SK-N-SH (cell line): Measurements from ENCODE around the gene VOPP1. TPM values are rescaled to one million over a fixed set of nuclear protein-coding genes. Genes with fewer than 3 reads are reported as not detected.

ENCODE experiments used
- CTCF ChIA-PET: fragments of 300-600, 350-600 bp; formaldehyde crosslinking; extraction: SDS; loops from one replicate; lab custom pipeline; 2021; lab: Yijun Ruan, JAX
- POLR2A ChIA-PET: fragments of 350-600 bp; sonication (Branson Sonifier 250); formaldehyde crosslinking; extraction: SDS; loops from one replicate; lab custom pipeline; 2020; ENCODE audit warnings: antibody characterized with exemption, inconsistent platforms; lab: Yijun Ruan, JAX
- DNase-seq: peaks from one replicate; pipeline ENCODE4 v3.0.0; 2012
- H2AFZ ChIP-seq: fragments of 200-600 bp; sonication (generic); 2 replicates; pipeline ENCODE4 v1.8.1; 2016; ENCODE audit warnings: antibody characterized with exemption, mild to moderate bottlenecking, low read depth
- H3F3A ChIP-seq: fragments of 200-600 bp; sonication (generic); replicated peaks from 2 replicates; pipeline ENCODE3; 2016; ENCODE audit warnings: antibody characterized with exemption, mild to moderate bottlenecking; ENCODE audit not compliant: insufficient read depth
- H3K27ac ChIP-seq, 2 experiments: fragments of 200-500 bp in 1 of 2; fragments of 200-600 bp in 1 of 2; sonication (Bioruptor generic) in 1 of 2; sonication (generic), shearing (Covaris generic) in 1 of 2; 2 replicates each; pipeline versions ENCODE4 v1.5.1 to v1.6.1; 2014 to 2016; ENCODE audit warnings: low read depth in 2 of 2, inconsistent platforms in 1 of 2, low read length in 1 of 2, mild to moderate bottlenecking in 1 of 2, mixed read lengths in 1 of 2
- H3K27me3 ChIP-seq: fragments of 200-600 bp; sonication (generic), shearing (Covaris generic); 2 replicates; pipeline ENCODE4 v1.6.1; 2016; ENCODE audit warnings: mixed run types; ENCODE audit not compliant: insufficient read depth
- H3K36me3 ChIP-seq, 2 experiments: fragments of 200-500 bp in 1 of 2; fragments of 200-600 bp in 1 of 2; sonication (Bioruptor generic) in 1 of 2; sonication (generic) in 1 of 2; replicated peaks in 1 of 2; 2 replicates each; pipeline versions ENCODE3 to v1.5.1; 2014 to 2016; ENCODE audit warnings: low read length in 1 of 2, mild to moderate bottlenecking in 1 of 2; ENCODE audit not compliant: insufficient read depth in 2 of 2, control insufficient read depth in 1 of 2
- H3K4me1 ChIP-seq, 2 experiments: fragments of 200-500 bp in 1 of 2; fragments of 200-600 bp in 1 of 2; sonication (Bioruptor generic) in 1 of 2; sonication (generic), shearing (Covaris generic) in 1 of 2; 2 replicates each; pipeline versions ENCODE4 v1.5.1 to v1.6.1; 2014 to 2016; ENCODE audit warnings: low read depth in 1 of 2, low read length in 1 of 2, mixed run types in 1 of 2; ENCODE audit not compliant: insufficient read depth in 2 of 2, control insufficient read depth in 1 of 2
- H3K4me2 ChIP-seq: fragments of 200-600 bp; sonication (generic), shearing (Covaris generic); 2 replicates; pipeline ENCODE4 v1.6.1; 2017; ENCODE audit warnings: mixed run types
- H3K4me3 ChIP-seq, 2 experiments: fragments of 200-500 bp in 1 of 2; fragments of 200-600 bp in 1 of 2; sonication (Bioruptor generic) in 1 of 2; sonication (generic), shearing (Covaris generic) in 1 of 2; 2 replicates each; pipeline versions ENCODE4 v1.5.1 to v1.8.1; 2014 to 2016; ENCODE audit warnings: low read depth in 2 of 2, inconsistent platforms in 1 of 2, low read length in 1 of 2, mild to moderate bottlenecking in 1 of 2, mixed read lengths in 1 of 2, moderate library complexity in 1 of 2
- H3K79me2 ChIP-seq: fragments of 200-600 bp; sonication (generic); 2 replicates; pipeline ENCODE4 v1.8.1; 2017; ENCODE audit warnings: mild to moderate bottlenecking; ENCODE audit not compliant: insufficient read depth
- H3K9ac ChIP-seq: fragments of 200-600 bp; sonication (generic); 2 replicates; pipeline ENCODE4 v1.6.1; 2017; ENCODE audit warnings: mixed run types
- H3K9me2 ChIP-seq: fragments of 200-600 bp; sonication (generic); 2 replicates; pipeline ENCODE4 v1.6.1; 2017; ENCODE audit warnings: mixed run types
- H3K9me3 ChIP-seq: fragments of 200-600 bp; sonication (generic); 2 replicates; pipeline ENCODE4 v1.6.1; 2017; ENCODE audit warnings: mixed run types, mild to moderate bottlenecking, moderate library complexity
- H4K20me1 ChIP-seq: fragments of 200-600 bp; sonication (generic); 2 replicates; pipeline ENCODE4 v1.6.1; 2017; ENCODE audit warnings: mild to moderate bottlenecking, mixed run types; ENCODE audit not compliant: insufficient read depth
- CHD2 ChIP-seq: fragments of 150-350 bp; IDR thresholded peaks from 2 replicates; pipeline ENCODE4 v1.6.1; 2018; ENCODE audit warnings: low read length; ENCODE audit not compliant: partially characterized antibody
- CTCF ChIP-seq: fragments of 200-600 bp; sonication (generic); IDR thresholded peaks from 2 replicates; pipeline ENCODE4 v1.6.1; 2017; ENCODE audit warnings: antibody characterized with exemption, mild to moderate bottlenecking, moderate library complexity
- ELF1 ChIP-seq: IDR thresholded peaks from 2 replicates; pipeline ENCODE4 v1.4.0; 2012
- EP300 ChIP-seq, 2 experiments: IDR thresholded peaks; 2 replicates each; pipeline versions ENCODE4 v1.4.0 to v1.6.1; 2012; ENCODE audit warnings: borderline replicate concordance in 1 of 2, low read depth in 1 of 2, low read length in 1 of 2
- FOSL2 ChIP-seq: IDR thresholded peaks from 2 replicates; pipeline ENCODE4 v1.4.0; 2012; ENCODE audit warnings: low read depth, mild to moderate bottlenecking, moderate library complexity, borderline replicate concordance
- FOXJ3 ChIP-seq: sonication (generic); formaldehyde crosslinking; IDR thresholded peaks from 2 replicates; pipeline ENCODE4 v1.5.1; 2020; ENCODE audit warnings: mild to moderate bottlenecking, missing genetic modification reagents
- FOXM1 ChIP-seq: IDR thresholded peaks from 2 replicates; pipeline ENCODE4 v1.4.0; 2012; ENCODE audit warnings: low read depth, mild to moderate bottlenecking
- GATA2 ChIP-seq: sonication (generic); formaldehyde crosslinking; IDR thresholded peaks from 2 replicates; pipeline ENCODE4 v1.5.0; 2020; ENCODE audit warnings: mild to moderate bottlenecking, missing genetic modification reagents
- JUND ChIP-seq: IDR thresholded peaks from 2 replicates; pipeline ENCODE4 v1.4.0; 2012
- MAX ChIP-seq: IDR thresholded peaks from 2 replicates; pipeline ENCODE4 v1.4.0; 2012; ENCODE audit warnings: low read depth
- MEF2A ChIP-seq: IDR thresholded peaks from 2 replicates; pipeline ENCODE4 v1.4.0; 2012; ENCODE audit warnings: low read depth, borderline replicate concordance
- MXI1 ChIP-seq: IDR thresholded peaks from 2 replicates; pipeline ENCODE4 v1.6.1; 2012; ENCODE audit warnings: mild to moderate bottlenecking, low read depth, low read length, improper control_type of control experiment
- RAD21 ChIP-seq: IDR thresholded peaks from 2 replicates; pipeline ENCODE4 v1.6.1; 2012; ENCODE audit warnings: mild to moderate bottlenecking, low read length
- RCOR1 ChIP-seq: fragments of 150-350 bp; IDR thresholded peaks from 2 replicates; pipeline ENCODE4 v1.6.1; 2017; ENCODE audit warnings: antibody characterized with exemption, low read length
- REST ChIP-seq: IDR thresholded peaks from 2 replicates; pipeline ENCODE4 v1.6.1; 2012; ENCODE audit warnings: mild to moderate bottlenecking, low read depth, low read length, moderate library complexity
- SIN3A ChIP-seq: IDR thresholded peaks from 2 replicates; pipeline ENCODE4 v1.6.1; 2012; ENCODE audit warnings: low read depth, mild to moderate bottlenecking, low read length, moderate library complexity, borderline replicate concordance
- TAF1 ChIP-seq: IDR thresholded peaks from 2 replicates; pipeline ENCODE4 v1.6.1; 2012; ENCODE audit warnings: low read depth, mild to moderate bottlenecking, low read length, moderate library complexity, borderline replicate concordance
- TCF12 ChIP-seq: IDR thresholded peaks from 2 replicates; pipeline ENCODE4 v1.4.0; 2012
- TEAD4 ChIP-seq: IDR thresholded peaks from 2 replicates; pipeline ENCODE4 v1.4.0; 2012; ENCODE audit warnings: mild to moderate bottlenecking, borderline replicate concordance; ENCODE audit not compliant: insufficient read depth
- ZBTB33 ChIP-seq: IDR thresholded peaks from 2 replicates; pipeline ENCODE4 v1.4.0; 2012; ENCODE audit warnings: low read depth, borderline replicate concordance
- WGBS: methylation state at CpG from one replicate; pipeline ENCODE4 v1.1.6; 2017; ENCODE audit warnings: low lambda C conversion rate; 5-methylcytosine and 5-hydroxymethylcytosine counted together
- polyA plus RNA-seq, 3 experiments: library from polyadenylated mRNA; depleted of rRNA; stranded (reverse); fragments of >200 nt; gene quantifications; 2 replicates each; pipeline ENCODE4 v1.2.3, GENCODE V29; 2012

The VOPP1 gene
- polyA plus RNA-seq, 1 of the 3 experiments (the other 2 are of a cell fraction) = 69.5 TPM

GRCh38 chr7:55441774-55442522, 130.4 kb downstream of the VOPP1 start:
- H2AFZ ChIP-seq = no peak overlapping the region
- peaks cover 16 to 42% of the 10 kb centered on the region in 2 experiments for H3K4me1 ChIP-seq
- no peak overlapping the region for H3K4me2 ChIP-seq
- no peaks in the 10 kb centered on the region for H3K79me2 ChIP-seq
- 54% methylated on average over 7 of the region's 7 CpGs for WGBS
- peak overlapping the region; percentile 64 to 66 for H3K27ac ChIP-seq
- H3K9me2 ChIP-seq = no peaks in the 10 kb centered on the region
- H3K4me3 ChIP-seq = no peak overlapping the region
- ChIA-PET CTCF (interaction anchor here (0.7 to 1.7 kb wide), 7 partner anchors 9 to 186 kb away, joined by 3 to 7 read pairs (median 4); no protein-coding TSS in a partner anchor), POLR2A (interaction anchor here (0.6 kb wide), 1 partner anchor 632 kb away, joined by 5 read pairs; no protein-coding TSS in a partner anchor)
- no peaks in the 10 kb centered on the region for H3K36me3 ChIP-seq
- no peaks in the 10 kb centered on the region for H3K9me3 ChIP-seq
- peak; percentile 75 for DNase-seq
- peaks cover 7% of the 10 kb centered on the region for H3F3A ChIP-seq
- no peaks in the 10 kb centered on the region for H4K20me1 ChIP-seq
- no peak overlapping the region for H3K9ac ChIP-seq
- no peaks in the 10 kb centered on the region for H3K27me3 ChIP-seq
- TF ChIP-seq JUND (0 out of 2 replicates have a peak, but pooled peaks have one; percentile 41), CHD2 (peak; percentile 4), MAX (peak; percentile 94), ZBTB33 (no peak), GATA2 (peak; percentile 80), ELF1 (0 out of 2 replicates have a peak, but pooled peaks have one; percentile 10), FOSL2 (peak; percentile 52; the same call in 1 of the 2 replicates), RCOR1 (peak; percentile 94), TAF1 (no peak), EP300 (IDR thresholded peaks at IDR 0.05; ENCODE audit: borderline replicate concordance in 1 of 2, low read depth in 1 of 2, low read length in 1 of 2) (peak in 1 of 2 experiments; percentile 64; a peak in 2 of 4 replicates), FOXJ3 (CRISPR knock-in tag) (no peak), RAD21 (peak; percentile 18; the same call in 1 of the 2 replicates), MEF2A (peak; percentile 88), TCF12 (peak; percentile 88), TEAD4 (peak; percentile 27; the same call in 1 of the 2 replicates)

- no peaks in the 10 kb centered on the region for H3K79me2 ChIP-seq
- H3K4me3 ChIP-seq = no peak overlapping the region
- H3F3A ChIP-seq = peaks cover 7% of the 10 kb centered on the region
- H4K20me1 ChIP-seq = no peaks in the 10 kb centered on the region
- no peaks in the 10 kb centered on the region for H3K36me3 ChIP-seq
- no peak overlapping the region for H3K4me2 ChIP-seq
- no peak overlapping the region for H3K9ac ChIP-seq
- POLR2A ChIA-PET = no interaction called here
- no peaks in the 10 kb centered on the region for H3K9me2 ChIP-seq
- no peaks in the 10 kb centered on the region for H3K9me3 ChIP-seq
- no peaks in the 10 kb centered on the region for H3K27me3 ChIP-seq
- H2AFZ ChIP-seq = no peak overlapping the region
- CTCF ChIA-PET = interaction anchor here (1.4 to 1.7 kb wide), 2 partner anchors 153 to 200 kb away, joined by 3 to 7 read pairs; no protein-coding TSS in a partner anchor
- H3K27ac ChIP-seq = peak overlapping the region; percentile 64 to 66; a peak in 3 of 4 replicates
- 99% methylated on average over 5 of the region's 5 CpGs for WGBS
- no peak for DNase-seq
- H3K4me1 ChIP-seq = peaks cover 16 to 42% of the 10 kb centered on the region in 2 experiments
- TF ChIP-seq FOSL2 (no peak), CTCF (no peak), FOXM1 (no peak), REST (no peak), MXI1 (no peak), SIN3A (no peak), JUND (no peak)
These were observed 131.3 kb downstream of the VOPP1 start for GRCh38 chr7:55441002-55441401.
